Activated T-helper 9 cell treated with anti-CD3 and anti-CD28 coated beads, Interleukin-2, amount 50 U/mL, for 16 hours (primary cell): ENCODE data around the gene RAP1GAP2.
A peak's percentile ranks its signal among the peaks of the same experiment; 100 is the strongest.
"Not testable (repeated sequence)": the region's sequence is repeated elsewhere in the genome, so short reads cannot be mapped to it uniquely, and the experiment has no call there.

ENCODE experiments used
- DNase-seq: peaks from one replicate; pipeline ENCODE4 v3.0.0-alpha.2; 2020; ENCODE audit warnings: low read depth

RAP1GAP2 gene

GRCh38 chr17:2996810-2997670 lies 200.8 kb downstream of the RAP1GAP2 start:
- no peak for DNase-seq

- DNase-seq = not testable (repeated sequence)
Observed at GRCh38 chr17:2998469-2998901, 202.2 kb downstream of the RAP1GAP2 start.

- DNase-seq = no peak
Observed at GRCh38 chr17:3002538-3003295, 206.5 kb downstream of the RAP1GAP2 start.

GRCh38 chr17:3003296-3004149 lies 207.3 kb downstream of the RAP1GAP2 start:
- no peak for DNase-seq

GRCh38 chr17:3004150-3004801 lies 208.0 kb downstream of the RAP1GAP2 start:
- peak; percentile 23 for DNase-seq

GRCh38 chr17:3004925-3005324 lies 208.7 kb downstream of the RAP1GAP2 start:
- DNase-seq = no peak

- DNase-seq = no peak
Observed at GRCh38 chr17:3005696-3006095, 209.5 kb downstream of the RAP1GAP2 start.

- DNase-seq = no peak
Observed at GRCh38 chr17:3006801-3007200, 210.6 kb downstream of the RAP1GAP2 start.

GRCh38 chr17:3007651-3008121 lies 211.4 kb downstream of the RAP1GAP2 start:
- no peak for DNase-seq

GRCh38 chr17:3008336-3009288 lies 212.4 kb downstream of the RAP1GAP2 start:
- DNase-seq = no peak

- DNase-seq = no peak
Observed at GRCh38 chr17:3009411-3009920, 213.2 kb downstream of the RAP1GAP2 start.

- no peak for DNase-seq
Observed at GRCh38 chr17:3011891-3012290, 215.7 kb downstream of the RAP1GAP2 start.

- DNase-seq = peak; percentile 23
Observed at GRCh38 chr17:3012926-3013581, 216.8 kb downstream of the RAP1GAP2 start.

- DNase-seq = no peak
Observed at GRCh38 chr17:3015890-3016289, 219.7 kb downstream of the RAP1GAP2 start.

GRCh38 chr17:3017936-3018335 lies 221.7 kb downstream of the RAP1GAP2 start:
- no peak for DNase-seq

GRCh38 chr17:3019761-3020160 lies 223.5 kb downstream of the RAP1GAP2 start:
- no peak for DNase-seq

- no peak for DNase-seq
Observed at GRCh38 chr17:3020381-3020780, 224.1 kb downstream of the RAP1GAP2 start.

- DNase-seq = no peak
Observed at GRCh38 chr17:3022197-3022596, 226.0 kb downstream of the RAP1GAP2 start.

- DNase-seq = no peak
Observed at GRCh38 chr17:3024346-3024745, 228.1 kb downstream of the RAP1GAP2 start.
